HepG2 (cell line): Measurements from ENCODE around the gene GDAP1L1. TPM values are rescaled to one million over a fixed set of nuclear protein-coding genes. Genes with fewer than 3 reads are reported as not detected.

Source experiments
- ARHGAP35 ChIP-seq: sonication (generic); formaldehyde crosslinking; IDR thresholded peaks from 2 replicates; pipeline ENCODE4 v1.9.0; 2022; ENCODE audit warnings: mild to moderate bottlenecking, inconsistent platforms, moderate library complexity, missing genetic modification reagents, borderline replicate concordance
- CBFB ChIP-seq: sonication (generic); formaldehyde crosslinking; IDR thresholded peaks from 2 replicates; pipeline ENCODE4 v1.4.0; 2020; ENCODE audit warnings: missing genetic modification reagents
- CHD4 ChIP-seq: fragments of 200-600 bp; sonication (generic); IDR thresholded peaks from 2 replicates; pipeline ENCODE4 v1.7.0; 2017; ENCODE audit warnings: mild to moderate bottlenecking, low read length, borderline replicate concordance
- DPF2 ChIP-seq: sonication (generic); formaldehyde crosslinking; IDR thresholded peaks from 2 replicates; pipeline ENCODE4 v1.4.0; 2020; ENCODE audit warnings: mild to moderate bottlenecking, low read depth, missing genetic modification reagents, borderline replicate concordance
- FLYWCH1 ChIP-seq: sonication (generic); formaldehyde crosslinking; IDR thresholded peaks from 2 replicates; pipeline ENCODE4 v1.8.1; 2023; ENCODE audit warnings: mild to moderate bottlenecking, missing genetic modification reagents
- HNRNPH1 ChIP-seq: fragments of 200-400 bp; formaldehyde crosslinking; optimal IDR thresholded peaks from 2 replicates; pipeline ENCODE3; 2017; ENCODE audit warnings: mild to moderate bottlenecking, low read depth, low read length
- HNRNPUL1 ChIP-seq: fragments of 200-400 bp; formaldehyde crosslinking; IDR thresholded peaks from 2 replicates; pipeline ENCODE4 v1.6.1; 2017; ENCODE audit warnings: low read depth, mild to moderate bottlenecking, low read length, moderate library complexity
- KDM4B ChIP-seq: sonication (generic); formaldehyde crosslinking; IDR thresholded peaks from 2 replicates; pipeline ENCODE4 v1.4.0; 2020; ENCODE audit warnings: missing genetic modification reagents
- MBD4 ChIP-seq: IDR thresholded peaks from 2 replicates; pipeline ENCODE4 v1.6.1; 2012; ENCODE audit warnings: low read length, inconsistent platforms, borderline replicate concordance
- MYC ChIP-seq: sonication (generic); formaldehyde crosslinking; IDR thresholded peaks from 2 replicates; pipeline ENCODE4 v1.9.0; 2021; ENCODE audit warnings: missing genetic modification reagents, borderline replicate concordance
- RXRA ChIP-seq: sonication (generic); formaldehyde crosslinking; IDR thresholded peaks from 2 replicates; pipeline ENCODE4 v1.5.1; 2020; ENCODE audit warnings: missing genetic modification reagents
- SNAPC2 ChIP-seq: sonication (generic); formaldehyde crosslinking; IDR thresholded peaks from 2 replicates; pipeline ENCODE4 v1.8.1; 2022; ENCODE audit warnings: mild to moderate bottlenecking, missing genetic modification reagents
- TOE1 ChIP-seq: sonication (generic); formaldehyde crosslinking; IDR thresholded peaks from 2 replicates; pipeline ENCODE4 v1.4.0; 2020; ENCODE audit warnings: mild to moderate bottlenecking, missing genetic modification reagents
- TSC22D2 ChIP-seq: sonication (generic); formaldehyde crosslinking; IDR thresholded peaks from 2 replicates; pipeline ENCODE4 v1.5.1; 2020; ENCODE audit warnings: missing genetic modification reagents, mild to moderate bottlenecking, borderline replicate concordance
- ZFX ChIP-seq: sonication (generic); formaldehyde crosslinking; IDR thresholded peaks from 2 replicates; pipeline ENCODE4 v1.4.0; 2020; ENCODE audit warnings: mild to moderate bottlenecking, low read depth, missing genetic modification reagents, moderate library complexity
- ZMYM4 ChIP-seq: sonication (generic); formaldehyde crosslinking; IDR thresholded peaks from 2 replicates; pipeline ENCODE4 v1.8.1; 2023; ENCODE audit warnings: mild to moderate bottlenecking, missing genetic modification reagents
- ZNF121 ChIP-seq: sonication (generic); formaldehyde crosslinking; IDR thresholded peaks from 2 replicates; pipeline ENCODE4 v1.5.0; 2020; ENCODE audit warnings: mild to moderate bottlenecking, missing genetic modification reagents
- ZNF251 ChIP-seq: sonication (generic); formaldehyde crosslinking; IDR thresholded peaks from 2 replicates; pipeline ENCODE4 v1.9.0; 2021; ENCODE audit warnings: mild to moderate bottlenecking, missing genetic modification reagents
- ZNF430 ChIP-seq: sonication (generic); formaldehyde crosslinking; IDR thresholded peaks from 2 replicates; pipeline ENCODE4 v1.9.0; 2021; ENCODE audit warnings: mild to moderate bottlenecking, missing genetic modification reagents
- ZNF510 ChIP-seq: sonication (generic); formaldehyde crosslinking; IDR thresholded peaks from 2 replicates; pipeline ENCODE4 v1.4.0; 2020; ENCODE audit warnings: low read depth, mild to moderate bottlenecking, missing genetic modification reagents
- ZNF530 ChIP-seq: sonication (generic); formaldehyde crosslinking; IDR thresholded peaks from 2 replicates; pipeline ENCODE4 v1.5.0; 2020; ENCODE audit warnings: low read depth, mild to moderate bottlenecking, missing genetic modification reagents
- ZNF605 ChIP-seq: sonication (generic); formaldehyde crosslinking; IDR thresholded peaks from 2 replicates; pipeline ENCODE4 v1.8.0; 2022; ENCODE audit warnings: mild to moderate bottlenecking, missing genetic modification reagents
- ZNF720 ChIP-seq: sonication (generic); formaldehyde crosslinking; IDR thresholded peaks from 2 replicates; pipeline ENCODE4 v1.4.0; 2020; ENCODE audit warnings: missing genetic modification reagents
- polyA plus RNA-seq, 8 experiments: library from polyadenylated mRNA; depleted of rRNA in 3 of 8; stranded (reverse) in 7 of 8; unstranded in 1 of 8; fragments of >200 nt; fragmentation: Illumina TruSeq in 4 of 8; extraction: Trizol in 4 of 8; gene quantifications; 2 replicates each; pipeline versions ENCODE4 v1.2.1 to v1.2.3, GENCODE V29; 2011 to 2016; ENCODE audit warnings: low read depth in 4 of 8, missing spikeins in 1 of 8, mixed read lengths in 1 of 8; ENCODE audit not compliant: insufficient read depth in 1 of 8
- total RNA-seq, 5 experiments: library from RNA; depleted of rRNA; stranded (reverse); fragments of >200 nt; fragmentation: Illumina TruSeq; extraction: Trizol; gene quantifications; 2 replicates each; pipeline ENCODE4 v1.2.3, GENCODE V29; 2016; ENCODE audit warnings: low read depth in 1 of 5
- TF ChIP-seq, protein P1 (sequence below): sonication (generic); formaldehyde crosslinking; IDR thresholded peaks from 2 replicates; pipeline ENCODE4 v1.8.1; 2022; ENCODE audit warnings: mild to moderate bottlenecking, missing genetic modification reagents
- TF ChIP-seq, protein P2 (sequence below): sonication (generic); formaldehyde crosslinking; IDR thresholded peaks from 2 replicates; pipeline ENCODE4 v1.5.1; 2020; ENCODE audit warnings: mild to moderate bottlenecking, missing genetic modification reagents
- TF ChIP-seq, protein P3 (sequence below): sonication (generic); formaldehyde crosslinking; IDR thresholded peaks from 2 replicates; pipeline ENCODE4 v1.4.0; 2020; ENCODE audit warnings: missing genetic modification reagents, borderline replicate concordance

The GDAP1L1 gene
- total and polyA plus RNA-seq, 2 of the 13 experiments (the other 11 are each of a cell fraction or from before 2014, with no cell fraction given): 0.04 TPM; not detected in 1

DNA sequence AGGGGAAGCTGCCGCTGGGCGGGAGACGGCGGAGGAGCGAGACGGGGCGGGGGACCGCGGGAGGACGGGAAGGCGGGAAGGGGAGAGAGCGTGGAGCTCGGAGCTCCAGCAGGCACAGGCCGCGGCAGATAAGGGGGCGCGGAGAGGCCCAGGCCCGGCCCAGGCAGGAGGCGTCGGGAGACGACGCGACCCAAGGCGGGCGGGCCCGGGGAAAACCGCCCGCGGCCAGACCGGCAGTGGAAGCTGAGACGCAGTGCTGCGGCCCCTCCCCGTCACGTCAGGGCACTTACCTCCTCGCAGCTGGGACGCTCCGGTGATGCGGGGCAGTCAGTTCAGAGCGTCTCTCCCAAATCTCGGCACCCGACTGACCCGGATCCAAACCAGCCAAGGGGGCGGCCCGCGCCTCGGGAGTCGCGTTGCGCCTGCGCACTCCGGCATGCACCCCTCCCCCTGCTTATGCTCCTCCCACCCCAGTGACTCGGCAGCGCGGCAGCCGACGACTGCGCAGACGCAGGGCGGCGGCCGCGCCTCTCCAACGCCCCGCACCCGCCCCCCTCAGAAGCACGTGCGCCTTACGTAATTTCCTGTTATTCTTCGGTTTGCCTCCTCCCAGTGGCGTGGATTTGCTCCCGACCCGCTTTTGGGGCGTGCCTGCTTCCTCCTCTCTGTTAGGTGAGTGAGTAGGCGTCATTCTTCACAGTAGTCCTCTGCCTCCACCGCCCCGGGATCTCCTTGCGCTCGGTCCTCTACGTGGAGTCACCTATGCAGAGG is 36.5 kb upstream of the GDAP1L1 start, which contains the start of gene OSER1 (continued):
- TF ChIP-seq SNAPC2 (CRISPR knock-in tag): peak; percentile 95; the same call in 1 of the 2 replicates
- peak; percentile 84 for TF ChIP-seq RXRA (CRISPR knock-in tag)
- TF ChIP-seq FLYWCH1 (CRISPR knock-in tag): no peak
- TF ChIP-seq MBD4: no peak
- TF ChIP-seq, protein P1, sequence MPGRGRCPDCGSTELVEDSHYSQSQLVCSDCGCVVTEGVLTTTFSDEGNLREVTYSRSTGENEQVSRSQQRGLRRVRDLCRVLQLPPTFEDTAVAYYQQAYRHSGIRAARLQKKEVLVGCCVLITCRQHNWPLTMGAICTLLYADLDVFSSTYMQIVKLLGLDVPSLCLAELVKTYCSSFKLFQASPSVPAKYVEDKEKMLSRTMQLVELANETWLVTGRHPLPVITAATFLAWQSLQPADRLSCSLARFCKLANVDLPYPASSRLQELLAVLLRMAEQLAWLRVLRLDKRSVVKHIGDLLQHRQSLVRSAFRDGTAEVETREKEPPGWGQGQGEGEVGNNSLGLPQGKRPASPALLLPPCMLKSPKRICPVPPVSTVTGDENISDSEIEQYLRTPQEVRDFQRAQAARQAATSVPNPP: 0 out of 2 replicates have a peak, but pooled peaks have one; percentile 61
- peak; percentile 46; the same call in 1 of the 2 replicates for TF ChIP-seq TSC22D2
- TF ChIP-seq ZNF430: peak; percentile 74; the same call in 1 of the 2 replicates
- TF ChIP-seq ZFX (CRISPR knock-in tag): peak; percentile 98
- TF ChIP-seq, protein P2, sequence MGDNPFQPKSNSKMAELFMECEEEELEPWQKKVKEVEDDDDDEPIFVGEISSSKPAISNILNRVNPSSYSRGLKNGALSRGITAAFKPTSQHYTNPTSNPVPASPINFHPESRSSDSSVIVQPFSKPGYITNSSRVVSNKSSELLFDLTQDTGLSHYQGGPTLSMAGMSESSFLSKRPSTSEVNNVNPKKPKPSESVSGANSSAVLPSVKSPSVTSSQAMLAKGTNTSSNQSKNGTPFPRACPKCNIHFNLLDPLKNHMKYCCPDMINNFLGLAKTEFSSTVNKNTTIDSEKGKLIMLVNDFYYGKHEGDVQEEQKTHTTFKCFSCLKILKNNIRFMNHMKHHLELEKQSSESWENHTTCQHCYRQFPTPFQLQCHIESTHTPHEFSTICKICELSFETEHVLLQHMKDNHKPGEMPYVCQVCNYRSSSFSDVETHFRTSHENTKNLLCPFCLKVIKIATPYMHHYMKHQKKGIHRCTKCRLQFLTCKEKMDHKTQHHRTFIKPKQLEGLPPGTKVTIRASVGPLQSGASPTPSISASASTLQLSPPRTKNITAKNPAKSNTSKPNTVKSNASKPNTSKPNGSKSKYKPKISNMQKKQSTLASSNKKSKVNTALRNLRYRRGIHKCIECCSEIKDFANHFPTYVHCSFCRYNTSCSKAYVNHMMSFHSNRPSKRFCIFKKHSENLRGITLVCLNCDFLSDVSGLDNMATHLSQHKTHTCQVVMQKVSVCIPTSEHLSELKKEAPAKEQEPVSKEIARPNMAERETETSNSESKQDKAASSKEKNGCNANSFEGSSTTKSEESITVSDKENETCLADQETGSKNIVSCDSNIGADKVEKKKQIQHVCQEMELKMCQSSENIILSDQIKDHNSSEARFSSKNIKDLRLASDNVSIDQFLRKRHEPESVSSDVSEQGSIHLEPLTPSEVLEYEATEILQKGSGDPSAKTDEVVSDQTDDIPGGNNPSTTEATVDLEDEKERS (CRISPR knock-in tag): 0 out of 2 replicates have a peak, but pooled peaks have one; percentile 93
- peak; percentile 94 for TF ChIP-seq ZNF605 (CRISPR knock-in tag)
- TF ChIP-seq ARHGAP35 (CRISPR knock-in tag): peak; percentile 82
- TF ChIP-seq ZNF720 (CRISPR knock-in tag): no peak
- TF ChIP-seq CHD4: no peak
- TF ChIP-seq ZNF530 (CRISPR knock-in tag): no peak
- no peak; the same call in 1 of the 2 replicates for TF ChIP-seq ZNF251 (CRISPR knock-in tag)
- TF ChIP-seq ZNF510: no peak
- no peak for TF ChIP-seq KDM4B
- TF ChIP-seq, protein P3, sequence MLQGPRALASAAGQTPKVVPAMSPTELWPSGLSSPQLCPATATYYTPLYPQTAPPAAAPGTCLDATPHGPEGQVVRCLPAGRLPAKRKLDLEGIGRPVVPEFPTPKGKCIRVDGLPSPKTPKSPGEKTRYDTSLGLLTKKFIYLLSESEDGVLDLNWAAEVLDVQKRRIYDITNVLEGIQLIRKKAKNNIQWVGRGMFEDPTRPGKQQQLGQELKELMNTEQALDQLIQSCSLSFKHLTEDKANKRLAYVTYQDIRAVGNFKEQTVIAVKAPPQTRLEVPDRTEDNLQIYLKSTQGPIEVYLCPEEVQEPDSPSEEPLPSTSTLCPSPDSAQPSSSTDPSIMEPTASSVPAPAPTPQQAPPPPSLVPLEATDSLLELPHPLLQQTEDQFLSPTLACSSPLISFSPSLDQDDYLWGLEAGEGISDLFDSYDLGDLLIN (CRISPR knock-in tag): peak; percentile 91; the same call in 1 of the 2 replicates
- no peak for TF ChIP-seq DPF2 (CRISPR knock-in tag)
- TF ChIP-seq MYC (CRISPR knock-in tag): peak; percentile 96
- no peak for TF ChIP-seq CBFB (CRISPR knock-in tag)
- no peak for TF ChIP-seq ZNF121 (CRISPR knock-in tag)
- TF ChIP-seq ZMYM4 (CRISPR knock-in tag): peak; percentile 89
- TF ChIP-seq HNRNPUL1: no peak
- peak; percentile 49 for TF ChIP-seq HNRNPH1
- no peak for TF ChIP-seq TOE1 (CRISPR knock-in tag)
